ENCODE results near the gene ACOT11. TPM values are rescaled to one million over a fixed set of nuclear protein-coding genes. Genes with fewer than 3 reads are reported as not detected.

The ACOT11 gene
- total RNA-seq, 1 donor from 2014 or later: 0.25 TPM

DNA sequence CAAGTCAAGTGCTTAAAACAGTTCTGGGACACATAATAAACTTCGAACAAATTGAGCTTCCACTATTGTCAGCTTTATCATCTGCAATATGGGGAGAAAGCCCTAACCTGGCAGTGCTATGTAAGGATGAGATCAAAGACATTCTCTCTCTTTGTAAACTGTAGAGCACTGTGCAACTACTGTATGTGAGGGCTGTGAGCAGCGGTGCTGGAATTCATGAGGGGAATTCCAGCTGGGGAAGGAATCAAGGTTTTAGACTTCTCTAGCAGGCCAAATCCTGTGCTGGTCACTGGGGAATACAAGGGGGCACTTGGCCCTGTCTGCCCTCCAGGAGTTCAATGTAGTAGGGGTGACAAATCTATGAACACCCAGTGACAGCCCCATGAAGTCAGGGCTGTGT, 66.0 kb downstream of the ACOT11 start:
- Mint-ChIP-seq H3K9me3 (ENCODE audit: low read depth) (no peaks in the 10 kb centered on the region), H3K4me1 (ENCODE audit: low read depth) (no peaks in the 10 kb centered on the region), H3K36me3 (ENCODE audit: low read depth) (no peaks in the 10 kb centered on the region), H3K27me3 (ENCODE audit: low read depth) (peaks cover 19% of the 10 kb centered on the region), H3K4me3 (ENCODE audit: unreplicated experiment) (no peak overlapping the region), H3K27ac (ENCODE audit: unreplicated experiment) (no peak overlapping the region)
- TF ChIP-seq, protein P1, sequence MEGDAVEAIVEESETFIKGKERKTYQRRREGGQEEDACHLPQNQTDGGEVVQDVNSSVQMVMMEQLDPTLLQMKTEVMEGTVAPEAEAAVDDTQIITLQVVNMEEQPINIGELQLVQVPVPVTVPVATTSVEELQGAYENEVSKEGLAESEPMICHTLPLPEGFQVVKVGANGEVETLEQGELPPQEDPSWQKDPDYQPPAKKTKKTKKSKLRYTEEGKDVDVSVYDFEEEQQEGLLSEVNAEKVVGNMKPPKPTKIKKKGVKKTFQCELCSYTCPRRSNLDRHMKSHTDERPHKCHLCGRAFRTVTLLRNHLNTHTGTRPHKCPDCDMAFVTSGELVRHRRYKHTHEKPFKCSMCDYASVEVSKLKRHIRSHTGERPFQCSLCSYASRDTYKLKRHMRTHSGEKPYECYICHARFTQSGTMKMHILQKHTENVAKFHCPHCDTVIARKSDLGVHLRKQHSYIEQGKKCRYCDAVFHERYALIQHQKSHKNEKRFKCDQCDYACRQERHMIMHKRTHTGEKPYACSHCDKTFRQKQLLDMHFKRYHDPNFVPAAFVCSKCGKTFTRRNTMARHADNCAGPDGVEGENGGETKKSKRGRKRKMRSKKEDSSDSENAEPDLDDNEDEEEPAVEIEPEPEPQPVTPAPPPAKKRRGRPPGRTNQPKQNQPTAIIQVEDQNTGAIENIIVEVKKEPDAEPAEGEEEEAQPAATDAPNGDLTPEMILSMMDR (IDR thresholded peaks at IDR 0.05): no peak
- DNase-seq (ENCODE audit: low spot score): no peak

DNA sequence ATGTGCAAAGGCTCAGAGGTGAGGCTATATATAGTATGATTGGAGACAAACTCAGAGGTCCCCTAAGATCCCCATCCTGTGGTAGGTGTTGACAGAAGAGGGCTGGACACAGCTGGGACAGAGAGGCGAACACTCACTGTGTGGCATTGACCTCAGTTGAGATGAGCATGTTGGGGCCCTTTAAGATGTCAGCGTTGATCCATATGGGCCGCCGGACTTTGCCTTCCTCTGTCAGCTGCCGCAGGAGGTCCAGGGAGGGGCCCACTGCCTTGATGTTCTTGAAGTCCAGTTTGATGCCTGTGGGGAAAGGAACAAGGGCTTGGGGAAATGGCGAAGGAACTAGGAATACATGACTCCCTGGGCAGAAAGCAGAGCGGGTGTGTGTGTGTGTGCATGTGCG, 66.5 kb downstream of the ACOT11 start:
- Mint-ChIP-seq H3K27ac (ENCODE audit: unreplicated experiment) (no peak overlapping the region), H3K27me3 (ENCODE audit: low read depth) (peaks cover 22% of the 10 kb centered on the region), H3K4me3 (ENCODE audit: unreplicated experiment) (no peak overlapping the region), H3K9me3 (ENCODE audit: low read depth) (no peaks in the 10 kb centered on the region), H3K36me3 (ENCODE audit: low read depth) (no peaks in the 10 kb centered on the region), H3K4me1 (ENCODE audit: low read depth) (no peaks in the 10 kb centered on the region)
- no peak for DNase-seq (ENCODE audit: low spot score)
- TF ChIP-seq, protein P1 (IDR thresholded peaks at IDR 0.05): no peak

DNA sequence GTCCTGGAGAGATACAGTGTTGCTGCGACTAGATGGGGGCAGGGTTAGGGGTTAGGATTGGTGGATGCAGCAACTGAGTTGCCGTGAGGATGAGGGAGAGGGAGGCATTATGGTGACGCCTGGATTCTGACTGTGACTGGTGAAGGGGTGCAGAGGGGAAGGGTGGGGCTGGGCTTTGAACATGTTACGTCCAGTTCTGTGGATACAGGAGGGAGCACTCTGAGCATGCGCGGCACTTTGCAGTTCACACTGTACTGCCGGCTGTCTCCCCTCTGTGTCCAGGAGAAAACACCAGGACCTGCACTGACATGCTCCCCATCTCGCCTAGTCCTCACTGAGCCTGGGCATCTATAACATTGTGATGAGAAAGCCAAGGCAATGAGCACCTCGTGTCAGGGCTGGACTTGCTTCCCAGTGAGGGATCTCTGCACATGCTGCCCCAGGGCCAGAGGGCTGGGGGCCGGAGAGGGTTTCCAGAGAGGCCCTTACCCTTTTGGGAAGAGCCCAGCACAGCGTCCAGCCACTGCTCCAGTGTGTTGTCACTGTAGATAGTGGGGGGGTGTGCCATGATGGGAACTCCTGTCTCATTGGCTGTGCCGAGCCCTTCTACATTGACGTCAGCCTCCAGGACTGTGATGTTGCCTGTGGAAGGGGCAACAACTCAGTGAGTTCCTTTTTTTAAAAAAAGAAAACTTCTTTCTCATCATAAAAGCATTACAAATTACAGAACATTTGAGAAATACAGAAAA, 67.7 kb downstream of the ACOT11 start:
- no peak for DNase-seq (ENCODE audit: low spot score)
- no peaks in the 10 kb centered on the region for H3K9me3 Mint-ChIP-seq (ENCODE audit: low read depth)
- no peak overlapping the region for H3K27ac Mint-ChIP-seq (ENCODE audit: unreplicated experiment)
- TF ChIP-seq, protein P1 (IDR thresholded peaks at IDR 0.05): no peak
- H3K36me3 Mint-ChIP-seq (ENCODE audit: low read depth): no peaks in the 10 kb centered on the region
- peaks cover 28% of the 10 kb centered on the region for H3K27me3 Mint-ChIP-seq (ENCODE audit: low read depth)
- H3K4me3 Mint-ChIP-seq (ENCODE audit: unreplicated experiment): no peak overlapping the region
- H3K4me1 Mint-ChIP-seq (ENCODE audit: low read depth): no peaks in the 10 kb centered on the region

DNA sequence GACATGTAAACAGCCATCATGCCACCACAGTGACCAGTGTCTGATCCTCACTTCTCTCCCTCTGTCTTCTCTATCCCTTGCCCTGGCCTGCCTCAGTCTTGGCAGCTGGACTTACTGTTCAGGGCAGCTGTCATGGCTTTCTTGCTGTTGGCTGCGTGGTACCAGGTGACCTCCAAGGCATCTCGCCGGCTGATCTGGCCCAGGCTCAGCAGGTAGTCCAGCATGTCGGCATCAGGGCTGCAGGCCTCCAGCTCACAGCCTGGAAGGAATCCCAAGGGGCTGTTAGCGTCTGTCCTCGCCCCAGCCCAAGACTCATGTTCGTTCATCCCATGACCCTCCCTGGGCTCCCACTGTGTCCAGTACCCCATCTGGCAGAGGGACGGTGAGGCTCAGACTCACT, 71.7 kb downstream of the ACOT11 start:
- Mint-ChIP-seq H3K9me3 (ENCODE audit: low read depth) (no peaks in the 10 kb centered on the region), H3K4me3 (ENCODE audit: unreplicated experiment) (no peak overlapping the region), H3K27ac (ENCODE audit: unreplicated experiment) (no peak overlapping the region), H3K27me3 (ENCODE audit: low read depth) (peaks cover 36% of the 10 kb centered on the region), H3K36me3 (ENCODE audit: low read depth) (no peaks in the 10 kb centered on the region), H3K4me1 (ENCODE audit: low read depth) (no peaks in the 10 kb centered on the region)
- peak; percentile 52 for DNase-seq (ENCODE audit: low spot score)
- TF ChIP-seq, protein P1 (IDR thresholded peaks at IDR 0.05): no peak

DNA sequence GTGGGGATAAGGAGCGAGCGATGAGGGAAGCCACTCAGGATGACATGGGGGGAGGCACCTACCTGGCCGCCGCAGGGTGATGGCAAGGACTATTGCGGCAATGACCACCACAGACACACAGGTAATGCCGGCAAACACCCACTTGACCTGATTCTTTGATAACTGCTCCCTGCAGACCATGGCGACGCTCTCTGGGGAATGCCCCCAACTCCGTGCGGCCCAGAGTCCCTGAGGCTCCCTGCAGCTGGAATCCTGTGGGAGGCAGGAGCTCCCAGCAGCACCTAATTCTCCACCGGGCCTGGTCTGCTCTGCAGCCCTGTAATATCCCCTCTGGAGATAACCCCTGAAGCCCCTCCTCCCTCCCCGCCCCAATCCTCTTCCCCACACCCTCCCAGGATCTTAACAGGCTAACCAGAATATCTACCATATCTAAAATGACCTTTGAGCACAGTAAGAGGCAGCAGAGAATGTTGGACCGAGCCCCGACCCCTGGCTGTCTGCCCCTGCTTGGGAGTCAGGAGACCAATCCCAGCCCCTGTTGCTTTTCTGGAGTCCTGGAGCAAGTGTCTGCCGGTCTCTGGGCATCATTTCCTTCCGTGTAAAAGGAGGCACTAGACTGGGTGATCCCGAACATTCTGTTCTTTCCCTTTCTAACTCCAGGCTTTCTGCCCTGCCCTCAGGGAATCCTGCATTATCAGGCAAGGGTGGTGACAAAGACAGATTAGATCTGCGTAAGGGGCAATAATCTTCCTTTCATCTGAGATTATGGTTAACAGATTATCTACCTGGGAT, 75.4 kb downstream of the ACOT11 start, which contains the start of gene FAM151A:
TSS of gene FAM151A (minus strand) at position 310 of the 792 bp plus-strand sequence. CDS start at position 180, 130 bp downstream.
- H3K27ac Mint-ChIP-seq (ENCODE audit: unreplicated experiment): no peak within 1 kb of the TSS

More for the DNA sequence above, 75.4 kb downstream of the ACOT11 start, which contains the start of gene FAM151A:
- Mint-ChIP-seq H3K9me3 (ENCODE audit: low read depth) (no peaks in the 10 kb centered on the region), H3K4me3 (ENCODE audit: unreplicated experiment) (no peak within 1 kb of the TSS), H3K36me3 (ENCODE audit: low read depth) (no peaks in the 10 kb centered on the region), H3K27me3 (ENCODE audit: low read depth) (peaks cover 25% of the 10 kb centered on the region), H3K4me1 (ENCODE audit: low read depth) (no peaks in the 10 kb centered on the region)
- TF ChIP-seq, protein P1 (IDR thresholded peaks at IDR 0.05): no peak
- DNase-seq (ENCODE audit: low spot score): no peak
